HCT116 (cell line): ENCODE data around the gene GLYR1. TPM values are rescaled to one million over a fixed set of nuclear protein-coding genes. Genes with fewer than 3 reads are reported as not detected.

Source experiments
- ATAC-seq: fragments of 200-7000 bp; cut with Tn5 transposase; 2 replicates; pipeline ENCODE4 v1.9.1; 2020; ENCODE audit warnings: mild to moderate bottlenecking, moderate library complexity
- BruUV-seq: library from RNA; stranded (reverse); fragments of 400-500 nt; replicated peaks from 2 replicates; lab custom pipeline; 2021; lab: Mats Ljungman, UMichigan
- CTCF ChIA-PET: fragments of 300-600 bp; sonication (Branson Sonifier 250); formaldehyde crosslinking; loops from one replicate; lab custom pipeline; 2021; ENCODE audit warnings: antibody characterized with exemption; lab: Charles Lee
- POLR2A ChIA-PET: fragments of 300-600, 350-600 bp; sonication (Branson Sonifier 250); formaldehyde crosslinking; loops from one replicate; lab custom pipeline; 2021; ENCODE audit warnings: antibody characterized with exemption; lab: Charles Lee
- RAD21 ChIA-PET, 2 experiments: fragments of 300-600 bp; sonication (Branson Sonifier 250); formaldehyde crosslinking; loops; one replicate each; lab custom pipeline; 2023; ENCODE audit warnings: low total read pairs in 2 of 2; ENCODE audit not compliant: uncharacterized antibody in 2 of 2, unreplicated experiment in 2 of 2, low non-redundant PET in 1 of 2; lab: Charles Lee
- DNase-seq: peaks from one replicate; pipeline ENCODE4 v3.0.0-alpha.2; 2010; ENCODE audit warnings: low read depth, low spot score
- H2AFZ ChIP-seq: fragments of 200-600 bp; shearing (Covaris generic), sonication (generic); 2 replicates; pipeline ENCODE4 v1.6.1; 2017; ENCODE audit warnings: low read depth, mixed run types, mixed read lengths, antibody characterized with exemption, low read length; ENCODE audit not compliant: poor library complexity, severe bottlenecking
- H3K27ac ChIP-seq: 2 replicates; pipeline ENCODE4 v1.5.1; 2012; ENCODE audit warnings: low read depth, low read length
- H3K27me3 ChIP-seq: fragments of 200-600 bp; sonication (generic); 2 replicates; pipeline ENCODE4 v1.6.1; 2016; ENCODE audit warnings: mixed run types, low read length, mixed read lengths; ENCODE audit not compliant: insufficient read depth
- H3K36me3 ChIP-seq, 2 experiments: fragments of 200-500 bp in 1 of 2; fragments of 200-600 bp in 1 of 2; sonication (Bioruptor generic) in 1 of 2; sonication (generic) in 1 of 2; 2 replicates each; pipeline versions ENCODE4 v1.5.1 to v1.6.1; 2014 to 2016; ENCODE audit warnings: low read length in 2 of 2, inconsistent platforms in 1 of 2, mixed read lengths in 1 of 2, mixed run types in 1 of 2; ENCODE audit not compliant: insufficient read depth in 2 of 2, control insufficient read depth in 1 of 2
- H3K4me1 ChIP-seq, 2 experiments: fragments of 200-600 bp in 1 of 2; sonication (generic) in 1 of 2; 2 replicates each; pipeline versions ENCODE4 v1.5.1 to v1.6.1; 2012 to 2017; ENCODE audit warnings: low read length in 2 of 2, inconsistent platforms in 1 of 2, mild to moderate bottlenecking in 1 of 2, mixed read lengths in 1 of 2, mixed run types in 1 of 2, moderate library complexity in 1 of 2; ENCODE audit not compliant: insufficient read depth in 2 of 2, control insufficient read depth in 1 of 2
- H3K4me2 ChIP-seq: fragments of 200-600 bp; sonication (generic); 2 replicates; pipeline ENCODE4 v1.6.1; 2017; ENCODE audit warnings: mixed run types, low read length, mixed read lengths
- H3K4me3 ChIP-seq, 2 experiments: fragments of 200-600 bp in 1 of 2; sonication (generic) in 1 of 2; replicated peaks in 1 of 2; 2 replicates each; pipeline ENCODE4 v1.5.1; 2011 to 2016; ENCODE audit warnings: low read length in 2 of 2, control low read depth in 1 of 2, low read depth in 1 of 2, mild to moderate bottlenecking in 1 of 2, mixed read lengths in 1 of 2, mixed run types in 1 of 2
- H3K79me2 ChIP-seq: fragments of 200-600 bp; sonication (generic); 2 replicates; pipeline ENCODE4 v1.6.1; 2017; ENCODE audit warnings: mild to moderate bottlenecking, mixed run types, low read length, moderate library complexity, mixed read lengths; ENCODE audit not compliant: insufficient read depth
- H3K9ac ChIP-seq: fragments of 200-600 bp; sonication (generic); 2 replicates; pipeline ENCODE4 v1.6.1; 2016; ENCODE audit warnings: low read length, mixed read lengths
- H3K9me2 ChIP-seq: fragments of 200-600 bp; sonication (generic), shearing (Covaris generic); 2 replicates; pipeline ENCODE4 v1.6.1; 2017; ENCODE audit warnings: mixed run types, mild to moderate bottlenecking, moderate library complexity; ENCODE audit not compliant: insufficient read depth
- H3K9me3 ChIP-seq, 2 experiments: fragments of 200-500 bp in 1 of 2; fragments of 200-600 bp in 1 of 2; sonication (Bioruptor generic) in 1 of 2; sonication (generic) in 1 of 2; 2 replicates each; pipeline ENCODE4 v1.6.1; 2014 to 2017; ENCODE audit warnings: low read length in 2 of 2, mixed read lengths in 2 of 2, inconsistent platforms in 1 of 2, low read depth in 1 of 2, mild to moderate bottlenecking in 1 of 2, mixed run types in 1 of 2, moderate library complexity in 1 of 2; ENCODE audit not compliant: control insufficient read depth in 1 of 2, insufficient read depth in 1 of 2
- H4K20me1 ChIP-seq: fragments of 200-600 bp; sonication (generic), shearing (Covaris generic); 2 replicates; pipeline ENCODE4 v1.6.1; 2017; ENCODE audit warnings: mixed run types, mild to moderate bottlenecking, moderate library complexity; ENCODE audit not compliant: insufficient read depth
- CBX3 ChIP-seq: IDR thresholded peaks from 2 replicates; pipeline ENCODE4 v1.6.1; 2012; ENCODE audit warnings: low read depth
- EGR1 ChIP-seq: IDR thresholded peaks from 2 replicates; pipeline ENCODE4 v1.6.1; 2012; ENCODE audit warnings: low read depth
- EZH2 ChIP-seq: fragments of 200-600 bp; sonication (generic); IDR thresholded peaks from 2 replicates; pipeline ENCODE4 v1.6.1; 2017; ENCODE audit warnings: antibody characterized with exemption, mixed run types
- EZH2phosphoT487 ChIP-seq: fragments of 200-600 bp; IDR thresholded peaks from 2 replicates; pipeline ENCODE4 v1.6.1; 2018; ENCODE audit warnings: antibody characterized with exemption, borderline replicate concordance
- POLR2AphosphoS5 ChIP-seq: IDR thresholded peaks from 2 replicates; pipeline ENCODE4 v1.6.1; 2011; ENCODE audit warnings: mild to moderate bottlenecking, low read depth, low read length, moderate library complexity
- RAD21 ChIP-seq: IDR thresholded peaks from 2 replicates; pipeline ENCODE4 v1.6.1; 2012; ENCODE audit warnings: low read depth, mild to moderate bottlenecking
- TCF7L2 ChIP-seq: IDR thresholded peaks from 2 replicates; pipeline ENCODE4 v1.7.0; 2011; ENCODE audit warnings: borderline replicate concordance, inconsistent platforms; ENCODE audit not compliant: insufficient read depth, insufficient read length; ENCODE audit errors: extremely low read depth
- intact Hi-C: fragments of 100-400 bp; cut with micrococcal nuclease; formaldehyde crosslinking; loops from 2 replicates; pipeline ENCODE4 v1.10.0; 2022
- total RNA-seq: library from RNA; stranded (reverse); gene quantifications from one replicate; pipeline ENCODE4 v1.2.1, GENCODE V29; 2021; ENCODE audit not compliant: unreplicated experiment
- TF ChIP-seq, protein P1 (sequence below): IDR thresholded peaks from 2 replicates; pipeline ENCODE4 v1.6.1; 2011; ENCODE audit warnings: mild to moderate bottlenecking, low read length, moderate library complexity; ENCODE audit not compliant: insufficient replicate concordance; ENCODE audit errors: extremely low read depth
- TF ChIP-seq, protein P2 (sequence below), 3 experiments: fragments of 200-600 bp in 1 of 3; sonication (generic) in 1 of 3; IDR thresholded peaks in 2 of 3; conservative IDR thresholded peaks in 1 of 3; 2 replicates each; pipeline ENCODE4 v1.5.1; 2012 to 2017; ENCODE audit warnings: low read depth in 2 of 3, low read length in 2 of 3, antibody characterized with exemption in 1 of 3, borderline replicate concordance in 1 of 3, control low read depth in 1 of 3, mild to moderate bottlenecking in 1 of 3, mixed read lengths in 1 of 3, mixed run types in 1 of 3, moderate library complexity in 1 of 3; ENCODE audit not compliant: insufficient read depth in 1 of 3
- TF ChIP-seq, protein P3 (sequence below): IDR thresholded peaks from 2 replicates; pipeline ENCODE4 v1.6.1; 2012

GLYR1 gene
- total RNA-seq, 1 experiment from 2014 or later, result 50.0 TPM

GRCh38 chr16:4869147-4869805 is 22.2 kb upstream of the GLYR1 start:
- peaks cover 26 to 35% of the 10 kb centered on the region in 2 experiments for H3K36me3 ChIP-seq
- intact Hi-C loops, result no loop called here
- CTCF ChIA-PET, result no interaction called here
- POLR2A ChIA-PET, result no interaction called here
- no peak for TF ChIP-seq POLR2AphosphoS5
- no peak for TF ChIP-seq EZH2phosphoT487
- no peak for TF ChIP-seq EZH2
- TF ChIP-seq, protein P1, sequence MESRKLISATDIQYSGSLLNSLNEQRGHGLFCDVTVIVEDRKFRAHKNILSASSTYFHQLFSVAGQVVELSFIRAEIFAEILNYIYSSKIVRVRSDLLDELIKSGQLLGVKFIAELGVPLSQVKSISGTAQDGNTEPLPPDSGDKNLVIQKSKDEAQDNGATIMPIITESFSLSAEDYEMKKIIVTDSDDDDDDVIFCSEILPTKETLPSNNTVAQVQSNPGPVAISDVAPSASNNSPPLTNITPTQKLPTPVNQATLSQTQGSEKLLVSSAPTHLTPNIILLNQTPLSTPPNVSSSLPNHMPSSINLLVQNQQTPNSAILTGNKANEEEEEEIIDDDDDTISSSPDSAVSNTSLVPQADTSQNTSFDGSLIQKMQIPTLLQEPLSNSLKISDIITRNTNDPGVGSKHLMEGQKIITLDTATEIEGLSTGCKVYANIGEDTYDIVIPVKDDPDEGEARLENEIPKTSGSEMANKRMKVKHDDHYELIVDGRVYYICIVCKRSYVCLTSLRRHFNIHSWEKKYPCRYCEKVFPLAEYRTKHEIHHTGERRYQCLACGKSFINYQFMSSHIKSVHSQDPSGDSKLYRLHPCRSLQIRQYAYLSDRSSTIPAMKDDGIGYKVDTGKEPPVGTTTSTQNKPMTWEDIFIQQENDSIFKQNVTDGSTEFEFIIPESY, result no peak
- TF ChIP-seq, protein P2, sequence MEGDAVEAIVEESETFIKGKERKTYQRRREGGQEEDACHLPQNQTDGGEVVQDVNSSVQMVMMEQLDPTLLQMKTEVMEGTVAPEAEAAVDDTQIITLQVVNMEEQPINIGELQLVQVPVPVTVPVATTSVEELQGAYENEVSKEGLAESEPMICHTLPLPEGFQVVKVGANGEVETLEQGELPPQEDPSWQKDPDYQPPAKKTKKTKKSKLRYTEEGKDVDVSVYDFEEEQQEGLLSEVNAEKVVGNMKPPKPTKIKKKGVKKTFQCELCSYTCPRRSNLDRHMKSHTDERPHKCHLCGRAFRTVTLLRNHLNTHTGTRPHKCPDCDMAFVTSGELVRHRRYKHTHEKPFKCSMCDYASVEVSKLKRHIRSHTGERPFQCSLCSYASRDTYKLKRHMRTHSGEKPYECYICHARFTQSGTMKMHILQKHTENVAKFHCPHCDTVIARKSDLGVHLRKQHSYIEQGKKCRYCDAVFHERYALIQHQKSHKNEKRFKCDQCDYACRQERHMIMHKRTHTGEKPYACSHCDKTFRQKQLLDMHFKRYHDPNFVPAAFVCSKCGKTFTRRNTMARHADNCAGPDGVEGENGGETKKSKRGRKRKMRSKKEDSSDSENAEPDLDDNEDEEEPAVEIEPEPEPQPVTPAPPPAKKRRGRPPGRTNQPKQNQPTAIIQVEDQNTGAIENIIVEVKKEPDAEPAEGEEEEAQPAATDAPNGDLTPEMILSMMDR (IDR thresholded peaks at IDR 0.05 in 2 of 3, conservative IDR thresholded peaks at IDR 0.05 in 1 of 3; ENCODE audit: borderline replicate concordance in 1 of 3, insufficient read depth in 1 of 3, low read depth in 2 of 3, low read length in 2 of 3), result no peak
- no peak for TF ChIP-seq CBX3
- TF ChIP-seq TCF7L2, result no peak
- TF ChIP-seq, protein P3, sequence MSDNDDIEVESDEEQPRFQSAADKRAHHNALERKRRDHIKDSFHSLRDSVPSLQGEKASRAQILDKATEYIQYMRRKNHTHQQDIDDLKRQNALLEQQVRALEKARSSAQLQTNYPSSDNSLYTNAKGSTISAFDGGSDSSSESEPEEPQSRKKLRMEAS, result no peak
- TF ChIP-seq RAD21, result no peak
- TF ChIP-seq EGR1, result no peak
- TF ChIP-seq, all 23 proteins: peak for 0
- DNase-seq, result no peak
- Histone ChIP-seq H3K4me1 (no peaks in the 10 kb centered on the region), H3K9ac (no peak overlapping the region), H3K4me2 (no peak overlapping the region), H3K79me2 (peaks cover 49% of the 10 kb centered on the region), H3K4me3 (no peak overlapping the region), H4K20me1 (no peaks in the 10 kb centered on the region; the same call in 1 of the 2 replicates), H3K9me3 (no peaks in the 10 kb centered on the region), H3K9me2 (no peaks in the 10 kb centered on the region), H2AFZ (no peak overlapping the region), H3K27me3 (no peaks in the 10 kb centered on the region), H3K27ac (no peak overlapping the region)
- no peak for ATAC-seq
- BruUV-seq, result no TSS peak
- RAD21 ChIA-PET, result no interaction called here
